Measurements from ENCODE around the gene PCDH10.

GRCh38 chr4:133149364-133149695, 236 bp downstream of the PCDH10 start:
- TF ChIP-seq TAF1 (IDR thresholded peaks at IDR 0.05; ENCODE audit: borderline replicate concordance, low read depth, low read length) = no peak
- no peak for TF ChIP-seq POLR2AphosphoS5 (IDR thresholded peaks at IDR 0.05; ENCODE audit: low read depth, low read length)
- TF ChIP-seq POLR2A (IDR thresholded peaks at IDR 0.05; ENCODE audit: low read depth, low read length) = no peak
